Loucy (cell line): Measurements from ENCODE around the gene NTPCR.

Source experiments
- H2AFZ ChIP-seq: fragments of 200-600 bp; sonication (generic); 2 replicates; pipeline ENCODE4 v1.6.0; 2016; ENCODE audit warnings: antibody characterized with exemption, mild to moderate bottlenecking, low read length, moderate library complexity
- H3F3A ChIP-seq: fragments of 200-600 bp; 2 replicates; pipeline ENCODE4 v1.6.0; 2016; ENCODE audit warnings: antibody characterized with exemption, low read depth, mild to moderate bottlenecking
- H3K27me3 ChIP-seq: fragments of 200-600 bp; sonication (generic); 2 replicates; pipeline ENCODE4 v1.6.1; 2014; ENCODE audit warnings: low read length, mild to moderate bottlenecking; ENCODE audit not compliant: insufficient read depth, poor library complexity, severe bottlenecking
- H3K36me3 ChIP-seq: fragments of 200-600 bp; sonication (generic); 2 replicates; pipeline ENCODE4 v1.6.1; 2016; ENCODE audit warnings: low read length; ENCODE audit not compliant: insufficient read depth
- H3K4me1 ChIP-seq: fragments of 200-600 bp; sonication (generic); 2 replicates; pipeline ENCODE4 v1.5.1; 2014; ENCODE audit warnings: low read length, mild to moderate bottlenecking; ENCODE audit not compliant: insufficient read depth, poor library complexity, severe bottlenecking
- H3K4me2 ChIP-seq: fragments of 200-600 bp; sonication (generic); 2 replicates; pipeline ENCODE4 v1.6.0; 2014; ENCODE audit warnings: antibody characterized with exemption, low read length, low read depth, mild to moderate bottlenecking; ENCODE audit not compliant: poor library complexity, severe bottlenecking
- H3K4me3 ChIP-seq: fragments of 200-600 bp; sonication (generic); 2 replicates; pipeline ENCODE4 v1.5.1; 2014; ENCODE audit warnings: low read length, mild to moderate bottlenecking, mixed read lengths; ENCODE audit not compliant: poor library complexity, severe bottlenecking
- H3K79me2 ChIP-seq: fragments of 200-600 bp; sonication (generic); 2 replicates; pipeline ENCODE4 v1.6.1; 2014; ENCODE audit warnings: low read length; ENCODE audit not compliant: insufficient read depth
- H3K9ac ChIP-seq: fragments of 200-600 bp; sonication (generic); 2 replicates; pipeline ENCODE4 v1.6.0; 2014; ENCODE audit warnings: mild to moderate bottlenecking, low read depth, low read length, moderate library complexity; ENCODE audit not compliant: poor library complexity, severe bottlenecking
- H3K9me2 ChIP-seq: fragments of 200-600 bp; sonication (generic); replicated peaks from 2 replicates; pipeline ENCODE4 v1.6.1; 2016; ENCODE audit warnings: low read depth, low read length, mixed read lengths
- H3K9me3 ChIP-seq: fragments of 200-600 bp; sonication (generic); 2 replicates; pipeline ENCODE4 v1.6.1; 2014; ENCODE audit warnings: mild to moderate bottlenecking, antibody characterized with exemption, low read length, low read depth; ENCODE audit not compliant: insufficient read depth
- H4K20me1 ChIP-seq: fragments of 200-600 bp; sonication (generic); 2 replicates; pipeline ENCODE4 v1.6.0; 2014; ENCODE audit warnings: antibody characterized with exemption, low read length, mild to moderate bottlenecking; ENCODE audit not compliant: insufficient read depth, poor library complexity, severe bottlenecking
- EZH2phosphoT487 ChIP-seq: fragments of 200-600 bp; IDR thresholded peaks from 2 replicates; pipeline ENCODE4 v1.6.1; 2018; ENCODE audit warnings: antibody characterized with exemption, mild to moderate bottlenecking, moderate library complexity, borderline replicate concordance
- TF ChIP-seq, protein P1 (sequence below): fragments of 200-600 bp; sonication (generic); conservative IDR thresholded peaks from 2 replicates; pipeline ENCODE4 v1.5.1; 2014; ENCODE audit warnings: mild to moderate bottlenecking, antibody characterized with exemption, low read length

NTPCR gene

DNA sequence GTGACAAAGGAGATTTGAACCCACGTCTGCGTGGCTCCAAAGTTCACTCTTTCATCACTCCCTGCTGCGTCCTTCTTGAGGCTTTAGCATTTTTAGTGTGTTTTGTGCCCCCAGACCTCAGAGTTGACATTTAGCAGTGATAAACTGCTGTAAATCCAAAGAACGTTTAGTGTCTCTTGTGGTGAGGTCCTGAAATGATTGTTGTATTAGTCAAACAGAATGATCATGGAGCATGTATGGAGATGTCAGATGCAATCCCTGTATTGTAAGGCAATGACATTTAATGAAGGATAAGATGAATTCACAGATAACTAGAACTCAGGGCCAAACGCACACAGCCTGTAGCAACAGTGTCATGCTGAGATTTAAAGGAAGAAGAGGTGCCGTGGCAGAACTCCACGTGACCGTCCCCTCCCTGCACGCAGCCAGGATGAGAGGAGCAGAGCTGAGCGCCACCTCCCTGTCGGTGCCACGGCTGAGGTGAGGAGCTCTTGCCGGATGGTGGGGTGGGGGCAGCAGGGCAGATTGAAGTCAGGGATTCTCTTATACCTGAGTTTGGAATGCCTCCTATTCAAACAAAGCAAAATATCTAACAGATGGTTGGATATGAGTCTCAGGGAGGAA, 30.1 kb downstream of the NTPCR start:
- no peak overlapping the region for H3K4me2 ChIP-seq
- H3K9me2 ChIP-seq, result no peaks in the 10 kb centered on the region
- H3K4me3 ChIP-seq, result no peak overlapping the region
- H3F3A ChIP-seq, result no peaks in the 10 kb centered on the region
- no peaks in the 10 kb centered on the region for H3K79me2 ChIP-seq
- peaks cover 30% of the 10 kb centered on the region for H3K4me1 ChIP-seq
- H4K20me1 ChIP-seq, result no peaks in the 10 kb centered on the region
- H3K27me3 ChIP-seq, result no peaks in the 10 kb centered on the region
- H3K36me3 ChIP-seq, result peaks cover 19% of the 10 kb centered on the region; the same call in 1 of the 2 replicates
- H3K9me3 ChIP-seq, result no peaks in the 10 kb centered on the region
- TF ChIP-seq, protein P1, sequence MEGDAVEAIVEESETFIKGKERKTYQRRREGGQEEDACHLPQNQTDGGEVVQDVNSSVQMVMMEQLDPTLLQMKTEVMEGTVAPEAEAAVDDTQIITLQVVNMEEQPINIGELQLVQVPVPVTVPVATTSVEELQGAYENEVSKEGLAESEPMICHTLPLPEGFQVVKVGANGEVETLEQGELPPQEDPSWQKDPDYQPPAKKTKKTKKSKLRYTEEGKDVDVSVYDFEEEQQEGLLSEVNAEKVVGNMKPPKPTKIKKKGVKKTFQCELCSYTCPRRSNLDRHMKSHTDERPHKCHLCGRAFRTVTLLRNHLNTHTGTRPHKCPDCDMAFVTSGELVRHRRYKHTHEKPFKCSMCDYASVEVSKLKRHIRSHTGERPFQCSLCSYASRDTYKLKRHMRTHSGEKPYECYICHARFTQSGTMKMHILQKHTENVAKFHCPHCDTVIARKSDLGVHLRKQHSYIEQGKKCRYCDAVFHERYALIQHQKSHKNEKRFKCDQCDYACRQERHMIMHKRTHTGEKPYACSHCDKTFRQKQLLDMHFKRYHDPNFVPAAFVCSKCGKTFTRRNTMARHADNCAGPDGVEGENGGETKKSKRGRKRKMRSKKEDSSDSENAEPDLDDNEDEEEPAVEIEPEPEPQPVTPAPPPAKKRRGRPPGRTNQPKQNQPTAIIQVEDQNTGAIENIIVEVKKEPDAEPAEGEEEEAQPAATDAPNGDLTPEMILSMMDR, result no peak
- no peak for TF ChIP-seq EZH2phosphoT487
- H2AFZ ChIP-seq, result no peak overlapping the region
- no peak overlapping the region for H3K9ac ChIP-seq

DNA sequence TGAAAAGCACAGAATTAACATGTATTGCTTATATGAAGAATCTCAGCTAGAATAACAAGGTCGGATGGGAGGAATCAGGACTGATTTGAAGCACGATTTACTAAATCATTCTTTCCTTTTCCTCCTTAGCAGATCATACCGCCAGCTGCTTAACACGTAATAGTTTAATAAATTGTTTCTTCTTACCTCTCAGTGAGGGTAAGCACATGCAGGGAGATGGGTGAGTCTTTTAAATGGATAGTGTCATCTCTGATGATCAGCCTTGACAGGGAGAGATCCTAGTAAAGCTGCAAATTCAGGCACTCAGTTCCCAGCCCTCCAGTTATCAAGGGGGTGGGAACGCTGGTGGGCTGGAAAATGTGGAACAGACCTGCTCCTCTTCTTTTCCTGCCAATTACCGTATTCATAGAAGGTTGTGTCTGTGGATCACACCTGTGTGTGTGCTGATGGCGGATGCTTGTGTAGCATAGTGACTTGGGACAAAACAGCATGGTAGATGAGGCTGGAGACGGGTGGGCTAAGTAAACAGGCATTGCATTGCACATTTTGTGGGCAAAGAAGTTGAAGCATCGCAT, 30.7 kb downstream of the NTPCR start:
- Histone ChIP-seq H3K36me3 (peaks cover 19% of the 10 kb centered on the region; the same call in 1 of the 2 replicates), H3K9me2 (no peaks in the 10 kb centered on the region), H4K20me1 (no peaks in the 10 kb centered on the region), H3K4me1 (peaks cover 30% of the 10 kb centered on the region), H3K4me3 (no peak overlapping the region), H3K27me3 (no peaks in the 10 kb centered on the region), H3K9ac (no peak overlapping the region), H3K9me3 (no peaks in the 10 kb centered on the region), H3F3A (no peaks in the 10 kb centered on the region), H3K4me2 (no peak overlapping the region), H2AFZ (no peak overlapping the region), H3K79me2 (no peaks in the 10 kb centered on the region)
- TF ChIP-seq EZH2phosphoT487, result no peak
- TF ChIP-seq, protein P1, result no peak

DNA sequence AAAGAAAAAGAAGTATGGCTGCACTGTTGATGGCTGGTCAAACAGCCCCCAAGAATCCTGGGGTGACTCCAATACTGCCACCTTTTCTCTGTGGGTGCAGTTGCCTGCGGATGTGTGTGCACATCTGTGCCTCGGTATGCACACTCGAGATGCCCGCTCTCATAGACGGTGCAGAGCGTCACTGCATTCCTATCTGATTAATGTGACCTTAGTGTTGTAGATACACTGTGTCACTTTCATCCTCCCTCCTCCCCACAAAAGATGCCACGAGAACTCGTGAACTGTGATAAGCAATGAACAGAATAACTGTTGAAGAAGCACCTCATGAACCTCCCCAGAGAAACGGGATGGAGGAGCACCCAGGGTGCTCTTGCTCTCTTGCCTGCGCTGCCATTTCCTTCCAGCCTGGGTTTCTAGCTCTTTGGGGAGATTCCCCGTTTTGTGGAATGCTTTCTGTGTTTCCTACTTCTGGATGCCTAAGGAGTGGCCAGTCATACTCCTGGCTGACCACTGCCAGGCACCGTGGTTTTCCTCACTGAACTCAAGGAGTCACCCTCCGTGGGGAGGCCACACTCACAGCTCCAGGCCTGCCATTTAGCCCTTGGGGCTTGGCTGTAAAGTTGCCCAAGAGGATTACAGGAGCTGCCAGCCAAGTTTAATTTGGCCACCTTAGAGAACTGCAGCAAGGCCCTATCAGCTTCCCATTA, 32.0 kb downstream of the NTPCR start:
- no peaks in the 10 kb centered on the region for H3F3A ChIP-seq
- H3K9me3 ChIP-seq, result no peaks in the 10 kb centered on the region
- H3K4me3 ChIP-seq, result no peak overlapping the region
- H4K20me1 ChIP-seq, result no peaks in the 10 kb centered on the region
- H3K9ac ChIP-seq, result no peak overlapping the region
- no peak overlapping the region for H2AFZ ChIP-seq
- H3K36me3 ChIP-seq, result peaks cover 7% of the 10 kb centered on the region; the same call in 1 of the 2 replicates
- no peaks in the 10 kb centered on the region for H3K9me2 ChIP-seq
- no peaks in the 10 kb centered on the region for H3K27me3 ChIP-seq
- H3K79me2 ChIP-seq, result no peaks in the 10 kb centered on the region
- peaks cover 30% of the 10 kb centered on the region for H3K4me1 ChIP-seq
- TF ChIP-seq, protein P1, result no peak
- TF ChIP-seq EZH2phosphoT487, result no peak
- no peak overlapping the region for H3K4me2 ChIP-seq
